Activated CD4-positive, alpha-beta memory T cell treated with anti-CD3 and anti-CD28 coated beads for 36 hours (primary cell): ENCODE measurements around the gene LYZL2. TPM values are rescaled to one million over a fixed set of nuclear protein-coding genes. Genes with fewer than 3 reads are reported as not detected.

Experiments used
- CTCF ChIA-PET: fragments of 350-600 bp; sonication (Branson Sonifier 250); formaldehyde crosslinking; loops from one replicate; lab custom pipeline; 2021; ENCODE audit warnings: antibody characterized with exemption, inconsistent platforms; lab: Charles Lee
- POLR2A ChIA-PET: fragments of 350-600 bp; sonication (Branson Sonifier 250); formaldehyde crosslinking; loops from one replicate; lab custom pipeline; 2021; ENCODE audit warnings: antibody characterized with exemption; lab: Charles Lee
- DNase-seq: peaks from one replicate; pipeline ENCODE4 v3.0.0-alpha.2; 2020
- H3K27ac Mint-ChIP-seq: one replicate; pipeline ENCODE4 v1.8.0; 2021; ENCODE audit warnings: mixed read lengths
- H3K27me3 Mint-ChIP-seq: one replicate; pipeline ENCODE4 v1.8.0; 2021; ENCODE audit warnings: mixed read lengths
- H3K36me3 Mint-ChIP-seq: one replicate; pipeline ENCODE4 v1.8.0; 2021; ENCODE audit warnings: mixed read lengths
- H3K4me1 Mint-ChIP-seq: one replicate; pipeline ENCODE4 v1.8.0; 2021; ENCODE audit warnings: low read depth, mixed read lengths
- H3K4me3 Mint-ChIP-seq: one replicate; pipeline ENCODE4 v1.8.0; 2021; ENCODE audit warnings: mild to moderate bottlenecking, mixed read lengths
- H3K9me3 Mint-ChIP-seq: one replicate; pipeline ENCODE4 v1.8.0; 2021; ENCODE audit warnings: mixed read lengths
- intact Hi-C: fragments of 100-400 bp; cut with micrococcal nuclease; formaldehyde crosslinking; loops from one replicate; pipeline ENCODE4 v1.15.1; 2023
- total RNA-seq, 2 experiments: library from RNA; stranded (reverse); gene quantifications; one replicate each; pipeline ENCODE4 v1.2.3, GENCODE V29; 2021

Gene LYZL2
- total RNA-seq, 2 experiments from 2014 or later: not detected

DNA sequence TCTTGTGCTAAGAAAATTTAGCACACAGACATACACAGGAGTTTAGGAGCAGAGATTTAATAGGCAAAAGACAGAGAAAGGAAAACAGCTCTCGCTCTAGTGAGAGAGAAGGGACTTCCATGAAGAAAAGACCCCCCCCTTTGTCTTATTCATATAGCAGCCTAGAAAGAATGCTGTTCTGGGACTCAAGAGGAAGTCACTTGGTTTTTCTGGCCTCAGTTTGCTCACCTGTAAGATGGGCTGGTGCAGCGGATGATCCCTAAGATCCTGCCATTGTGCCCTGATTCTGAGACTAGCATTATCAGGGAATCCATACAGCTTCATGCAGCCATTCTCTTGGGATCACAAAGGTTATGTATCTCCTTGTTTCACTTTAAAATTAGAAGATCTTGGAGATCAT is 42.7 kb downstream of the LYZL2 start:
- H3K9me3 Mint-ChIP-seq: no peaks in the 10 kb centered on the region
- H3K4me3 Mint-ChIP-seq: no peak overlapping the region
- H3K27me3 Mint-ChIP-seq: peaks cover 3% of the 10 kb centered on the region
- CTCF ChIA-PET: interaction anchor here (0.7 to 1.6 kb wide), 2 partner anchors 53 to 194 kb away, joined by 3 to 6 read pairs; no protein-coding TSS in a partner anchor
- peaks cover 5% of the 10 kb centered on the region for H3K4me1 Mint-ChIP-seq
- POLR2A ChIA-PET: no interaction called here
- intact Hi-C loops: no loop called here
- no peak overlapping the region for H3K27ac Mint-ChIP-seq
- DNase-seq: no peak
- no peaks in the 10 kb centered on the region for H3K36me3 Mint-ChIP-seq

DNA sequence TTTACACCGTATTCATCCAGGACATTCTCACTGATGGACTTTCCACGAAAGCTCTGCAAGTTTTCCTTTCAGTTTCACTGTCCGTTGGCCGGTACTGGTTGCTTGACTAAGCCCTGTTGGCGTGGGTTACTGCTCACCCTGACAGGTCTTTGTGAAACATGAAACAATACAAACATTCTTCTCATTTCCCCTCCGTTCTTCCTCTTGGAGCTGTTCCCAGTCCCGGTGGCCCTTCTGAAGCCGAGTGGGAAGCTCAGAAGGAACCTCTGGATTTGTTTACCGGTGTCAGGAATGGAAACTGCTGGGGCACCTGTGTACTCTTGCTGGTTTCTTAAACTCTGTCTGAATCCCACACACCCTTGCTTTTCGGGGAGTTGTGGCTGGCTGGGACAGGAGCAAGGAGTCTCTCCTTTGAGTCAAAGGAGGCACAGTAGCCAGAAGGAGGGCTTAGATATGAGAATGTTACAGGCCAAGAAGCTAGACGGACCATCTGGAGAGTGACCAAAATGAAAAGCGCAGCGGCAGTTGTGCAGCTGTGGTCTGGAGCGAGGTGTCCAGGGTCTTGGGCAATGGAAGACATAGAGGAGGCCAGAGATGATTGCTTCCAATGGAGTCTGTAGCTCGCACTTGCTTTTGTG is 45.7 kb downstream of the LYZL2 start:
- DNase-seq: peak; percentile 9
- intact Hi-C loops: no loop called here
- no peak overlapping the region for H3K4me3 Mint-ChIP-seq
- no peaks in the 10 kb centered on the region for H3K36me3 Mint-ChIP-seq
- POLR2A ChIA-PET: no interaction called here
- no peaks in the 10 kb centered on the region for H3K9me3 Mint-ChIP-seq
- H3K4me1 Mint-ChIP-seq: peaks cover 5% of the 10 kb centered on the region
- peaks cover 3% of the 10 kb centered on the region for H3K27me3 Mint-ChIP-seq
- H3K27ac Mint-ChIP-seq: no peak overlapping the region
- CTCF ChIA-PET: interaction anchor here (0.8 to 5.0 kb wide), 8 partner anchors 8 to 193 kb away, joined by 3 to 77 read pairs (median 4); no protein-coding TSS in a partner anchor

DNA sequence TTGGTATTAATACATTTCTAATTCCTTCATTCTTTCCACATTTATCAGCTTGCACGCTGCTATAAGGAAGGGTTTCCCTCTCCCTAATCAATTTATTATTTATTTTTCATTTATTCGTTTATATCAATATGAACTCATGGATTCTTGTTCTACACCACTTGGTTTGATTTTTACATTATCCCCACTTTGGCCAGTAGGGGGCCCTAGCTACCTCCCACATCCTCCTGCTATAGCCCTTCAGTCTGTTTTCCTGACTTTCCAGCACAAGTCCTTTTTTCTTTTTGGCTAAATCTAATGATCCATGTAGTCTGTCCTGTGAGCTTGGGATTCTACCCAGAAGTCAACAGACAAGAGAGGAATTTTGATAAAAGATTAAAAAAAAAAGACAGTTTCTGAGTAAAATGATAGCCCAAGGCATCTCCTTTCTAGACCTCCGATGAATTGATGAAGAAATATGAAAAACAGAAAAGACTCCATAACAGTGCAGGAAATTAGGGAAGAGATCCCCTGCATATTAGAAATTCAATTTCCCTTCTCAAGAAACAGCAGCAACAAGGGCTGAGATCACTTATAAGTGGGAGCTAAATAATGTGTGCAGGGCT is 47.7 kb downstream of the LYZL2 start:
- H3K4me1 Mint-ChIP-seq: peaks cover 5% of the 10 kb centered on the region
- CTCF ChIA-PET: interaction anchor here (0.7 to 5.0 kb wide), 38 partner anchors 10 to 981 kb away, joined by 3 to 77 read pairs (median 4); partner anchors contain the start of gene MAP3K8
- H3K9me3 Mint-ChIP-seq: no peaks in the 10 kb centered on the region
- H3K27me3 Mint-ChIP-seq: peaks cover 3% of the 10 kb centered on the region
- intact Hi-C loops: no loop called here
- POLR2A ChIA-PET: interaction anchor here (0.7 kb wide), 1 partner anchor 118 kb away, joined by 4 read pairs; no protein-coding TSS in a partner anchor
- no peaks in the 10 kb centered on the region for H3K36me3 Mint-ChIP-seq
- H3K27ac Mint-ChIP-seq: no peak overlapping the region
- H3K4me3 Mint-ChIP-seq: no peak overlapping the region
- peak; percentile 28 for DNase-seq

DNA sequence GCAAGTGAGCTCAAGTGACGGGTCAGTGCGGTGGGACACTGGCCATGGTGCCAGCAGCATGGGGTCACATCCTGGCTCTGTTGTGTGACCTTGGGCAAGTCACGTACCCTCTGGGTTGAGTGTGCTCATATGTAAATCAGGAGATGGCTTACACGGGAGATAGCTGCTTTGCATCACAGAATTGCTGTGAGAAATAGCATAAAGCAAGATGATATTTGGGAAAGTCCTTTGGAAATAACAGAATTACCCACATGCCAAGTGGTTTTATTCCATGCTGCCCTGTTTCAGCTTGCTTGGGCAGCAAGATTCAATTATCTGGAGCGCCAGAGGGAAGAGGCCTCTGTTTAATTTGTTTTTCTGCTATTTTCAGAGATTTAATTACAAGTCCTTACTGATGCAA is 48.9 kb downstream of the LYZL2 start:
- H3K9me3 Mint-ChIP-seq: no peaks in the 10 kb centered on the region
- peaks cover 5% of the 10 kb centered on the region for H3K4me1 Mint-ChIP-seq
- peaks cover 3% of the 10 kb centered on the region for H3K27me3 Mint-ChIP-seq
- CTCF ChIA-PET: interaction anchor here (0.8 to 5.0 kb wide), 9 partner anchors 11 to 305 kb away, joined by 3 to 77 read pairs (median 11); no protein-coding TSS in a partner anchor
- POLR2A ChIA-PET: no interaction called here
- intact Hi-C loops: no loop called here
- DNase-seq: no peak
- no peaks in the 10 kb centered on the region for H3K36me3 Mint-ChIP-seq
- no peak overlapping the region for H3K27ac Mint-ChIP-seq
- H3K4me3 Mint-ChIP-seq: no peak overlapping the region

DNA sequence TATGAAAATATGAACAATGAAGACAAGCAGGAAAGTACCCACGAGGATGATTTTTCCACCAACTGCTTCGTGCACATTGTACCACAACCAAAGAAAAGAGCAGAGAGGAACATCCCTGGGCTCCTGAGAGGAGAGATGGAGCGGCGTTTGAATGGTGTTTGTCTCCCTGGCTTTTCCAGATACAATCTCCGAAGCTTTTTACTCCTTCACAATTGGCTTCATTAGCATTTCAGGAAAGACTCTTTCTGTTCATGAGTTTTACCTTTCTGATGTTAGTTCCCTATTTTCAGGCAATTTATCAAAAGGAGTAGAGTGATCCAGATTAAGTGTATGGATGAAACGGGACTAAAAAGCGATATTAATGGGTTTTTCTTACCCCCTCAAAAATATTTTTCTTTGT is 49.3 kb downstream of the LYZL2 start:
- H3K27me3 Mint-ChIP-seq: peaks cover 3% of the 10 kb centered on the region
- intact Hi-C loops: no loop called here
- CTCF ChIA-PET: interaction anchor here (2.7 to 5.0 kb wide), 3 partner anchors 12 to 188 kb away, joined by 13 to 77 read pairs (median 14); no protein-coding TSS in a partner anchor
- peaks cover 5% of the 10 kb centered on the region for H3K4me1 Mint-ChIP-seq
- H3K27ac Mint-ChIP-seq: no peak overlapping the region
- no peak overlapping the region for H3K4me3 Mint-ChIP-seq
- POLR2A ChIA-PET: no interaction called here
- no peaks in the 10 kb centered on the region for H3K36me3 Mint-ChIP-seq
- DNase-seq: no peak
- H3K9me3 Mint-ChIP-seq: no peaks in the 10 kb centered on the region

DNA sequence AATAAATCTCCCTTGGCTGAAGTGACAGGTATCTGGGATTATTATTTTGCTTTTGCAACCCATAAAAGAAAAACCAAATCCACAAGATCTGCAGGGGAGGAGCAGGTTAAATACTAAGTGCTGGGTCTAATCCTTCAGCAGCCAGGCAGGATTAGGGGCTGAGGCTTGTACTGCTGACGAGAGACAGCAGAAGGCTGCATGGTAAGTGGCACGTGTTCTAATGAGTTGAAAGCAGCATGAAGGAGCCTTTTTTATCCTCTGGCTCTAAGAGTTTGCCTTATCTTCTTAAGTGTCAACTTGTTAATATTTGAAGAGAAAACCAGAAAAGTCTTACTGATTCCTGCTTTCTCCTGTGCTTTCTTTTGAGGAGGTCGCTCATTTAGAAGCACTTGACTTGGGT is 50.0 kb downstream of the LYZL2 start:
- intact Hi-C loops: no loop called here
- Mint-ChIP-seq H3K4me3 (no peak overlapping the region), H3K4me1 (peaks cover 5% of the 10 kb centered on the region), H3K27ac (no peak overlapping the region), H3K9me3 (no peaks in the 10 kb centered on the region), H3K36me3 (no peaks in the 10 kb centered on the region), H3K27me3 (peaks cover 3% of the 10 kb centered on the region)
- CTCF ChIA-PET: interaction anchor here (2.9 to 5.0 kb wide), 2 partner anchors 12 to 22 kb away, joined by 13 to 77 read pairs; no protein-coding TSS in a partner anchor
- POLR2A ChIA-PET: no interaction called here
- no peak for DNase-seq

DNA sequence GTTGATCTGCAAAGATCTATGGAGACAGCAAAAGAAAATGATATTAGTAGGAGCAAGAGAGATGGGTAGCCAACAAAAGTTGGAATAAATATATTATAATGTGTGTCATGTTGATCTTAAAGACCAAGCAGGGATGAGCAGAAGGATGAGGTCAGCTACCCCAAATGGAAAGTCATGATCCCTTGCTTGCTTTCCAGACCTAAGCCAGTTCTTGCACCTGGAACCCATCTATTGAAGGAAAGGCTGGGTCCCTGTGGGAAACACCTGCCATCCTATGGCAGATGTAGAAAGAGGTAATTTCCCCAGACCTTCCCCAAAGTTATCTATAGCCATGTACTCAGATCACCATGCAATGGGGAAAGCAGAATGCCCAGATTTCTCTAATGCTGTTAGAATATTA is 52.5 kb downstream of the LYZL2 start:
- no peaks in the 10 kb centered on the region for H3K9me3 Mint-ChIP-seq
- ChIA-PET POLR2A (no interaction called here), CTCF (no interaction called here)
- H3K27ac Mint-ChIP-seq: no peak overlapping the region
- no peaks in the 10 kb centered on the region for H3K4me1 Mint-ChIP-seq
- DNase-seq: no peak
- H3K36me3 Mint-ChIP-seq: no peaks in the 10 kb centered on the region
- intact Hi-C loops: no loop called here
- H3K27me3 Mint-ChIP-seq: peaks cover 6% of the 10 kb centered on the region
- no peak overlapping the region for H3K4me3 Mint-ChIP-seq

DNA sequence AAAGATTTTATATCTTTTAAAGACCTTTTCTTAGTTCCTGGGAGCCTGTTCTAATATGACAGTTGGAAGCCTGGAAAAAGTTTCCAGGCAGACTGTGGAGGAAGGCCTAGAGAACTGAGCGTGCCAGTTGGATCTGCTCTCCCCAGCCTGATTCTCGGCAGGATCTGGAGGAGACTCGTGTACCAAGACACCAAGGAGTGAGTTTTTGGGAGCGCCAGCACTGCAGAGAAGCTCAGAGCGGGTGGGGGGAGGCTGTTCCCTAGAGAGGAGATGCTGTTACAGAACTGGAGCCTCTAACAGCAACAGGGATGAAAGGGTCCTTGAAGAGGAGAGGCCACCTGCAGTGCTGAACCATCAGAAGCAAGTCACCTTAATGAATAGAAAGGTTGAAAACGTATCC is 52.9 kb downstream of the LYZL2 start:
- DNase-seq: no peak
- H3K9me3 Mint-ChIP-seq: no peaks in the 10 kb centered on the region
- no peaks in the 10 kb centered on the region for H3K36me3 Mint-ChIP-seq
- intact Hi-C loops: no loop called here
- ChIA-PET POLR2A (no interaction called here), CTCF (no interaction called here)
- H3K4me3 Mint-ChIP-seq: no peak overlapping the region
- H3K4me1 Mint-ChIP-seq: no peaks in the 10 kb centered on the region
- H3K27ac Mint-ChIP-seq: no peak overlapping the region
- H3K27me3 Mint-ChIP-seq: peaks cover 6% of the 10 kb centered on the region

DNA sequence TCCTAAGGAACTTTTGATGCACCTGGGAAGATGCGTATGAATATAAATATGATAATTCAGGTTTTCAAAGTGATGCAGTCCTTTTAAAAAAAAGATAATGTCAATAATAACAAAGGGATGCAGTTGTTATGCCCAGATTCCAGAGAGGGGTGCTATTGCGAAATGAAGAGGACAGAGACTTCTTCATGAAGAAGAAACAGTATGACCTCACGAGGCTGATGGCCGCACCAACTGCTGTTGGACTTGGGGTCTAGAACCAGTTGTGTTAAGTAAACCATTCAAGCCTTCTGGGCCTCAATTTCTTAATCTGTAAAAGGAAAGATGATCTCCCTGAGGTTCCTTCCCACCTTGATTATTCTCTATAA is 55.1 kb downstream of the LYZL2 start:
- POLR2A ChIA-PET: no interaction called here
- intact Hi-C loops: no loop called here

DNA sequence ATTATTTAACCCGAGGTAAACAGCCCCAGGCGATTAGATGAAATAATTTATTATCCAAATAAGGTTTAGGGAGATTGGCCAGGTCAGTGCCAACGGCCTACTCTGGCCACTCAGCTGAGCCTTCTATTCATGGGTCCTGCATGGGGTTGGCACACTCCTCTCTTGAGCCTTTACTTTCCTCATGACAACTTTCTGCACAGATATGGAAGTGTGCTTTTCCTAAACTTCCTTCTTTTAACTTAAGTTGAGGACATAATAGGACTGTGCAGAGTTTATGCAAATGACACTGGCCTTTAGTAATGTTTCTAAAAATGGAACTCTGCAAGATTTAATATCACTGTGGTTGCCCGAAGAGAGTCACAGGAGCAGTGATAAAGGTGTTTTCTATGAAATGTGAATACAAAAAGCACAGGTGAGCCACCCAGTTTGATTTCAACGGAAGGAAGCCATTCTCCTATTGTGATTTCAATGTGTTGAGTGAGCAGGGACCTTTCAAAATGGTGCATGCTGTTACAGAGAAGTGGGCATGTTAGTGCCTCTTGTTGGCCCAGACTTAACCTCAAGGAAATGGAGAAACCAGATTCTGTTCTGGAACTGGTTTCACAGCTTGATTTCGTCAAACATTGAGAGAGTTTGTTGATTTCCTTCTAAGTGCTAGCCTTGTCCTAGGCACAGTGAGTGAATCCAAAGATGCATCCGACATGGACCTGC is 55.7 kb downstream of the LYZL2 start:
- Mint-ChIP-seq H3K36me3 (no peaks in the 10 kb centered on the region), H3K27ac (no peak overlapping the region), H3K4me3 (no peak overlapping the region), H3K4me1 (no peaks in the 10 kb centered on the region), H3K9me3 (no peaks in the 10 kb centered on the region), H3K27me3 (peaks cover 4% of the 10 kb centered on the region)
- ChIA-PET POLR2A (no interaction called here), CTCF (interaction anchor here (0.6 to 0.7 kb wide), 2 partner anchors 40 to 88 kb away, joined by 3 read pairs; no protein-coding TSS in a partner anchor)
- DNase-seq: no peak
- intact Hi-C loops: no loop called here

More for the DNA sequence above, 55.1 kb downstream of the LYZL2 start:
- CTCF ChIA-PET: interaction anchor here (0.6 kb wide), 1 partner anchor 41 kb away, joined by 3 read pairs; no protein-coding TSS in a partner anchor
- Mint-ChIP-seq H3K36me3 (no peaks in the 10 kb centered on the region), H3K27me3 (peaks cover 4% of the 10 kb centered on the region), H3K4me1 (no peaks in the 10 kb centered on the region), H3K27ac (no peak overlapping the region), H3K9me3 (no peaks in the 10 kb centered on the region), H3K4me3 (no peak overlapping the region)
- no peak for DNase-seq

DNA sequence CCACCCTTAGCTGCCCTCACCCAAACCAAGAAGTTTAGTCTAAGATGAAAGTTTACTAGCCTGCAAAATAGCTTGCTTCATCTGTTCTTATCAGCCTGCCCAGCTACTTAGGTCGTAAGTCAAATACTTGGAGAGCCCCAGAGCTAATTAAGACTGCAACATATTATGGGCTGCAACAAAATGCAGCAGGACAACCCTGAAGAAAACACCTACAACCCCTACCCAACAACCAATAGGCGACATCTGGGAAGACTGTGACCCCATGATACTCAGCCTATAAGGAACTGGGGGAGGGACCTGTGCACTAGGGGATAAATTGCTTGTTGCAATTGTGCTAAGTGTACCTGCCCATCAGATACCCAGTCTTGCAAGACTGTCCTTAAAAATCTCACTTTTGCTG is 64.1 kb downstream of the LYZL2 start:
- Mint-ChIP-seq H3K36me3 (no peaks in the 10 kb centered on the region), H3K27ac (no peak overlapping the region), H3K27me3 (peaks cover 13% of the 10 kb centered on the region), H3K4me1 (peaks cover 7% of the 10 kb centered on the region), H3K9me3 (no peaks in the 10 kb centered on the region), H3K4me3 (no peak overlapping the region)
- intact Hi-C loops: no loop called here
- ChIA-PET POLR2A (no interaction called here), CTCF (no interaction called here)
- no peak for DNase-seq

DNA sequence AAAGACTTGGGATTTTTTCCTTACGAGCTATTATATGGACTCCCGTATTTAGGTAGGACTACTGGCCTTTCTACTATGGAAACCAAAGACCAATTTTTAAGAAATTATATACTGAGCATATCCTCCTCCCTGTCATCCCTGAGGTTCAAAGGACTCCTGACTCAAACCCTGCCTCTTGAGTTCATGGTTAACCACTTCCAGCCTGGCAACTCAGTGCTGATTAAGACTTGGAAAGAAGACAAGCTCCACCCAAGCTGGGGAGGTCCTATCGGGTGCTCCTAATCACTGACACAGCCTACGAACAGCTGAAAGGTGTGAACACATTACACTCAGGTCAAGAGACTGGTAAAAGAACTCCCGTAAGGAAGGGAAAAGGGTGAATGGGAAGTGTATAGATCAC is 66.8 kb downstream of the LYZL2 start:
- Mint-ChIP-seq H3K36me3 (no peaks in the 10 kb centered on the region), H3K4me1 (peaks cover 7% of the 10 kb centered on the region), H3K27ac (no peak overlapping the region), H3K27me3 (peaks cover 13% of the 10 kb centered on the region), H3K9me3 (no peaks in the 10 kb centered on the region), H3K4me3 (no peak overlapping the region)
- intact Hi-C loops: no loop called here
- ChIA-PET CTCF (interaction anchor here (0.7 to 3.4 kb wide), 5 partner anchors 20 to 203 kb away, joined by 3 to 18 read pairs (median 3); no protein-coding TSS in a partner anchor), POLR2A (no interaction called here)
- peak; percentile 71 for DNase-seq
